Endothelial cell of umbilical vein (primary cell): ENCODE data around the gene MORC1. TPM values are rescaled to one million over a fixed set of nuclear protein-coding genes. Genes with fewer than 3 reads are reported as not detected.

Experiments
- BruUV-seq: library from RNA; stranded (reverse); fragments of 400-500 nt; replicated peaks from 2 replicates; lab custom pipeline; 2021; lab: Mats Ljungman, UMichigan
- CTCF ChIA-PET: fragments of 300-600, 350-600 bp; sonication (Branson Sonifier 250); formaldehyde crosslinking; loops from one replicate; lab custom pipeline; 2021; ENCODE audit warnings: antibody characterized with exemption, inconsistent platforms; lab: Charles Lee
- POLR2A ChIA-PET: fragments of 300-600, 350-600 bp; sonication (Branson Sonifier 250); formaldehyde crosslinking; loops from one replicate; lab custom pipeline; 2021; ENCODE audit warnings: antibody characterized with exemption, inconsistent platforms; lab: Charles Lee
- DNase-seq: peaks from one replicate; pipeline ENCODE4 v3.0.0-alpha.2; 2011; ENCODE audit warnings: low read depth, low spot score
- FAIRE-seq: peaks from 2 replicates; lab custom pipeline; 2011; peaks lifted over from hg19 to GRCh38; lab: Jason Lieb, UNC
- H2AFZ ChIP-seq: 2 replicates; pipeline ENCODE4 v1.6.0; 2012; ENCODE audit warnings: low read depth, low read length, control low read depth, inconsistent platforms
- H3K27ac ChIP-seq: 2 replicates; pipeline ENCODE4 v1.5.1; 2011; ENCODE audit warnings: low read depth, mild to moderate bottlenecking, control low read depth, low read length, moderate library complexity; ENCODE audit not compliant: insufficient read depth
- H3K27me3 ChIP-seq, 2 experiments: 2 replicates each; pipeline versions ENCODE4 v1.6.0 to v1.6.1; 2011; ENCODE audit warnings: low read length in 2 of 2, mixed read lengths in 1 of 2; ENCODE audit not compliant: control insufficient read depth in 2 of 2, insufficient read depth in 2 of 2
- H3K36me3 ChIP-seq, 2 experiments: 2 replicates in 1 of 2; 3 replicates in 1 of 2; pipeline ENCODE4 v1.5.1; 2011; ENCODE audit warnings: low read length in 2 of 2, mild to moderate bottlenecking in 1 of 2, moderate library complexity in 1 of 2; ENCODE audit not compliant: control insufficient read depth in 2 of 2, insufficient read depth in 2 of 2; ENCODE audit errors: extremely low read depth in 1 of 2
- H3K4me1 ChIP-seq: 3 replicates; pipeline ENCODE4 v1.5.1; 2011; ENCODE audit warnings: mild to moderate bottlenecking, low read length; ENCODE audit not compliant: control insufficient read depth, insufficient read depth; ENCODE audit errors: extremely low read depth
- H3K4me2 ChIP-seq: 2 replicates; pipeline ENCODE4 v1.6.1; 2011; ENCODE audit warnings: low read length, control low read depth, mixed read lengths; ENCODE audit not compliant: insufficient read depth
- H3K4me3 ChIP-seq, 3 experiments: fragments of 200-600 bp in 1 of 3; sonication (generic), shearing (Covaris generic) in 1 of 3; replicated peaks in 1 of 3; 2 replicates each; pipeline ENCODE4 v1.5.1; 2011 to 2016; ENCODE audit warnings: control low read depth in 3 of 3, low read length in 3 of 3, mild to moderate bottlenecking in 2 of 3, inconsistent platforms in 1 of 3, low read depth in 1 of 3, moderate library complexity in 1 of 3; ENCODE audit not compliant: insufficient read depth in 1 of 3
- H3K79me2 ChIP-seq: 2 replicates; pipeline ENCODE4 v1.6.0; 2012; ENCODE audit warnings: low read length, inconsistent platforms; ENCODE audit not compliant: control insufficient read depth, insufficient read depth
- H3K9ac ChIP-seq: replicated peaks from 2 replicates; pipeline ENCODE3; 2011; ENCODE audit warnings: low read length, control low read depth; ENCODE audit not compliant: insufficient read depth; ENCODE audit errors: extremely low read depth
- H3K9me1 ChIP-seq: replicated peaks from 3 replicates; pipeline ENCODE4 v1.6.0; 2011; ENCODE audit warnings: mild to moderate bottlenecking, low read length; ENCODE audit not compliant: control insufficient read depth, insufficient read depth; ENCODE audit errors: extremely low read depth
- H3K9me3 ChIP-seq: replicated peaks from 2 replicates; pipeline ENCODE4 v1.5.1; 2012; ENCODE audit warnings: low read length, inconsistent platforms; ENCODE audit not compliant: control insufficient read depth, insufficient read depth
- H4K20me1 ChIP-seq: replicated peaks from 2 replicates; pipeline ENCODE3; 2011; ENCODE audit warnings: mild to moderate bottlenecking, low read length; ENCODE audit not compliant: control insufficient read depth, insufficient read depth; ENCODE audit errors: extremely low read depth
- EZH2 ChIP-seq: IDR thresholded peaks from 2 replicates; pipeline ENCODE4 v1.6.1; 2012; ENCODE audit warnings: borderline replicate concordance, low read depth, mild to moderate bottlenecking, moderate library complexity, low read length, inconsistent platforms; ENCODE audit not compliant: severe bottlenecking
- FOS ChIP-seq: IDR thresholded peaks from 2 replicates; pipeline ENCODE4 v1.6.1; 2011; ENCODE audit warnings: mild to moderate bottlenecking, low read length, moderate library complexity, borderline replicate concordance; ENCODE audit not compliant: insufficient read depth
- GATA2 ChIP-seq: IDR thresholded peaks from 2 replicates; pipeline ENCODE4 v1.7.0; 2011; ENCODE audit warnings: low read depth, mild to moderate bottlenecking, moderate library complexity, mixed read lengths, low read length; ENCODE audit not compliant: insufficient read length, insufficient read depth
- JUN ChIP-seq: IDR thresholded peaks from 2 replicates; pipeline ENCODE4 v1.6.1; 2011; ENCODE audit warnings: borderline replicate concordance, low read depth; ENCODE audit not compliant: insufficient read length, insufficient read depth
- MAX ChIP-seq: IDR thresholded peaks from 2 replicates; pipeline ENCODE4 v1.6.1; 2011; ENCODE audit not compliant: insufficient read depth, insufficient read length
- MYC ChIP-seq: IDR thresholded peaks from one replicate; pipeline ENCODE4 v1.6.1; 2011; ENCODE audit warnings: mild to moderate bottlenecking, low read depth, low read length
- POLR2A ChIP-seq: IDR thresholded peaks from 2 replicates; pipeline ENCODE4 v1.6.1; 2012; ENCODE audit warnings: low read depth, mild to moderate bottlenecking, control low read depth, low read length
- POLR2AphosphoS5 ChIP-seq: IDR thresholded peaks from 2 replicates; pipeline ENCODE4 v1.6.1; 2012; ENCODE audit warnings: low read depth, mild to moderate bottlenecking, control low read depth, low read length, moderate library complexity; ENCODE audit not compliant: insufficient read depth
- dilution Hi-C: fragments of 300-500 bp; cut with MboI; formaldehyde crosslinking; loops from one replicate; pipeline ENCODE4 v1.15.0; 2019; ENCODE audit warnings: low sequenced_read_pairs; ENCODE audit not compliant: extremely low pct_ligation_motif_present
- intact Hi-C: fragments of 100-400 bp; cut with micrococcal nuclease; formaldehyde crosslinking; loops from one replicate; pipeline ENCODE4 v1.10.0; 2022
- polyA plus RNA-seq, 4 experiments: library from polyadenylated mRNA; depleted of rRNA in 3 of 4; stranded (reverse) in 3 of 4; unstranded in 1 of 4; fragments of >200 nt; gene quantifications; 2 replicates each; pipeline versions ENCODE4 v1.2.1 to v1.2.3, GENCODE V29; 2011 to 2012; ENCODE audit warnings: missing spikeins in 1 of 4
- total RNA-seq: library from RNA; stranded (reverse); gene quantifications from 2 replicates; pipeline ENCODE4 v1.2.3, GENCODE V29; 2021
- TF ChIP-seq, protein P1 (sequence below), 2 donors: IDR thresholded peaks; 1 replicate in 1 of 2; 2 replicates in 1 of 2; pipeline ENCODE4 v1.5.1; 2011; ENCODE audit warnings: low read length in 2 of 2, mild to moderate bottlenecking in 2 of 2, moderate library complexity in 2 of 2, control low read depth in 1 of 2, inconsistent platforms in 1 of 2, low read depth in 1 of 2; ENCODE audit not compliant: insufficient read depth in 1 of 2; ENCODE audit errors: extremely low read depth in 1 of 2

Gene MORC1
- total and polyA plus RNA-seq, 2 donors (not counting 3 experiments of a cell fraction or from before 2014, with no cell fraction given), result not detected

GRCh38 chr3:109057616-109058015 lies 60.3 kb downstream of the MORC1 start:
- dilution Hi-C loops, result no loop called here
- no peak overlapping the region for H2AFZ ChIP-seq
- POLR2A ChIA-PET, result no interaction called here

GRCh38 chr3:109057056-109057455 lies 60.9 kb downstream of the MORC1 start:
- no TSS peak for BruUV-seq
- no peak for FAIRE-seq
- CTCF ChIA-PET, result interaction anchor here (2.5 kb wide), 1 partner anchor 33 kb away, joined by 6 read pairs; no protein-coding TSS in a partner anchor

More at GRCh38 chr3:109057616-109058015, 60.3 kb downstream of the MORC1 start:
- Histone ChIP-seq H3K9ac (no peak overlapping the region), H3K4me1 (no peaks in the 10 kb centered on the region), H3K27ac (no peak overlapping the region), H3K4me2 (no peak overlapping the region), H3K79me2 (no peaks in the 10 kb centered on the region), H3K4me3 (no peak overlapping the region), H3K9me1 (no peaks in the 10 kb centered on the region), H3K27me3 (no peaks in the 10 kb centered on the region), H4K20me1 (no peaks in the 10 kb centered on the region), H3K36me3 (no peaks in the 10 kb centered on the region), H3K9me3 (no peaks in the 10 kb centered on the region)
- intact Hi-C loops, result no loop called here
- CTCF ChIA-PET, result interaction anchor here (2.5 kb wide), 1 partner anchor 34 kb away, joined by 6 read pairs; no protein-coding TSS in a partner anchor
- TF ChIP-seq MYC, result no peak
- no peak for TF ChIP-seq POLR2AphosphoS5
- FAIRE-seq (no peak), DNase-seq (no peak)
- BruUV-seq, result no TSS peak

More at GRCh38 chr3:109057056-109057455, 60.9 kb downstream of the MORC1 start:
- H4K20me1 ChIP-seq, result no peaks in the 10 kb centered on the region
- no peak for TF ChIP-seq POLR2A
- TF ChIP-seq, protein P1, sequence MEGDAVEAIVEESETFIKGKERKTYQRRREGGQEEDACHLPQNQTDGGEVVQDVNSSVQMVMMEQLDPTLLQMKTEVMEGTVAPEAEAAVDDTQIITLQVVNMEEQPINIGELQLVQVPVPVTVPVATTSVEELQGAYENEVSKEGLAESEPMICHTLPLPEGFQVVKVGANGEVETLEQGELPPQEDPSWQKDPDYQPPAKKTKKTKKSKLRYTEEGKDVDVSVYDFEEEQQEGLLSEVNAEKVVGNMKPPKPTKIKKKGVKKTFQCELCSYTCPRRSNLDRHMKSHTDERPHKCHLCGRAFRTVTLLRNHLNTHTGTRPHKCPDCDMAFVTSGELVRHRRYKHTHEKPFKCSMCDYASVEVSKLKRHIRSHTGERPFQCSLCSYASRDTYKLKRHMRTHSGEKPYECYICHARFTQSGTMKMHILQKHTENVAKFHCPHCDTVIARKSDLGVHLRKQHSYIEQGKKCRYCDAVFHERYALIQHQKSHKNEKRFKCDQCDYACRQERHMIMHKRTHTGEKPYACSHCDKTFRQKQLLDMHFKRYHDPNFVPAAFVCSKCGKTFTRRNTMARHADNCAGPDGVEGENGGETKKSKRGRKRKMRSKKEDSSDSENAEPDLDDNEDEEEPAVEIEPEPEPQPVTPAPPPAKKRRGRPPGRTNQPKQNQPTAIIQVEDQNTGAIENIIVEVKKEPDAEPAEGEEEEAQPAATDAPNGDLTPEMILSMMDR (IDR thresholded peaks at IDR 0.05; ENCODE audit: extremely low read depth in 1 of 2, insufficient read depth in 1 of 2, low read depth in 1 of 2, low read length in 2 of 2), result no peak
- no peak for TF ChIP-seq MAX
- TF ChIP-seq POLR2AphosphoS5, result no peak
- TF ChIP-seq FOS, result no peak
- TF ChIP-seq EZH2, result no peak
- TF ChIP-seq GATA2, result no peak
- TF ChIP-seq MYC, result no peak
- no peak for TF ChIP-seq JUN
- H3K4me3 ChIP-seq, result no peak overlapping the region
- no peaks in the 10 kb centered on the region for H3K36me3 ChIP-seq
- H3K9me3 ChIP-seq, result no peaks in the 10 kb centered on the region
- dilution Hi-C loops (no loop called here), intact Hi-C loops (no loop called here)
- POLR2A ChIA-PET, result no interaction called here
- H3K9ac ChIP-seq, result no peak overlapping the region
- H3K4me1 ChIP-seq, result no peaks in the 10 kb centered on the region
- H3K79me2 ChIP-seq, result no peaks in the 10 kb centered on the region
- DNase-seq, result no peak
- no peak overlapping the region for H3K27ac ChIP-seq
- H2AFZ ChIP-seq, result no peak overlapping the region
- no peaks in the 10 kb centered on the region for H3K9me1 ChIP-seq
- H3K27me3 ChIP-seq, result no peaks in the 10 kb centered on the region
- no peak overlapping the region for H3K4me2 ChIP-seq
